NCI-H1417 treated with DMSO at 0.1 percent for 48 hours (cell line): Measurements from ENCODE around the gene CCDC74A.
"Not testable (repeated sequence)": the region's sequence is repeated elsewhere in the genome, so short reads cannot be mapped to it uniquely, and the experiment has no call there.

Source experiments
- DNase-seq: peaks from one replicate; lab custom pipeline; 2025; lab: John Stamatoyannopoulos, UW

Gene CCDC74A

DNA sequence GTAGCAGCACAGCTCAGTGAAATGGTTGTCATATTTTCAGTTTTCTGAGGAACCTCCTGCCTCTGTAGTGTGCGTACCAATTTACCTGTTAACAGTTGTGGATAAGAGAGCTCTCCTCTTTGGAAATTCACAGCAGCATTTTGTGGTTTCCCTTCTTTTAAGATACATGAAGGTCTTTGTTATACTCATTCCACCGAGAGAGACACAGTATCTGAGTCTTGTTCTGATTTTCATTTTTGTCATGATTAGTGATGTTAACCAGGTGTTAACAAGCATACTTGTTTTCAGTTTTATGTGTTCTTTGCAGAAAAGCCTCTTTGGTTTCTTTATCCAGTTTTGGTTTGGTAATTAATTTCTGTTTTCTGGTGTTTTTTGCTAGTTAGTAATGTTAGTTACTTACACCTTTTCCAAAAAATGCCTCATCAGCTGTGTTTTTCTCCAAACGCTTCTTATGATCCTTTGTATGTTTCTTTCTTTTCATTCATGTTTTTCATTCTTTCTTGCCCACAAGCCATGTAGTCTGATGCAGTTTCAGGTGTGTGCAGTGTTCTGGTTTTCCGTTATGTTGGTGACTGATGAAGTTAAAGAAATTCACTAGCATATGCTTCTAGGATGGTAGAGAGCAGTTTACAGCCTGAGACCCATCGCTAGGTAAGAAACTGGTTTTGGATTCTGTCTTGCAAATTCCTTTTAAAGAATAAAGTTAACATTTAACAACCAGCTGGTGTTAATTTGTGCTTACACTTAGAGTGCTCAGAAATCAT is 30.1 kb downstream of the CCDC74A start:
- no peak for DNase-seq

DNA sequence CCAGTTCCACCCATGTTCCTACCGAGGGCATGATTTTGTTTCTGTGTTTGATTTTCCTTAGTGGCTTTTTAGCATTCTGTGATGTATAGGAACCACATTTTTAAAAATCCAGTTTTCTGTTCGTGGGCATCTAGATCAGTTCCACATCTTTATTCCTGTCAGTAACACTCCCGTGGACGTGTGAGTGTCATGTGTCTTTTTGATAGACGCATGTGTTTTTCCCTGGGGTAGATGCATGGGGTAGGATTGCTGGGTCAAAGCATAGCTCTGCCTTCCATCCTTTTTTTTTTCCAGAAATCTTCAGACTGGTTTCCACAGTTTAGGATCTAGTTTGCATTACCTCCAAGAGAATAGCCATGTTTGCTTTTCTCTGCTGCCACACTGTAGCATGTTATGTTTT is 38.7 kb downstream of the CCDC74A start:
- no peak for DNase-seq

DNA sequence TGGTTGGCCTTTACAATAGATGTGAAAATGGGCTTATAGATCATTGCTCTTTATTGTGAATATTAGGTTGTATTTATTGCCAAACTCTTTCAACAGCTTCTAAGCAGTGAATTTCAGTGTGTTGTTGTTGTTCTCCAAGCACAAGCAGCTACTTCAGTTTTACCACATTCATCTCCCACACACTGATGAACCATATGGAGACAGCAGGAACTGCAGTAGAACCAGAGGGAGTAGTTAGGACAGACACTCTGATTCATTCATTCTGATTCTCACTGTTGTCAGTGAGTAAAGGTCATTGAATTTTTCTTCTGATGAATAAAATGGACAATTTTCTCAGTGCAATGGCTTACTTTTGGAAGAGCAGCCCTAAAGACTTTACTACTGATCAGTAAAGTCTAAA is 40.2 kb downstream of the CCDC74A start:
- no peak for DNase-seq

- not testable (repeated sequence) for DNase-seq
Measured at GRCh38 chr2:131568401-131568800, 40.7 kb downstream of the CCDC74A start.

- DNase-seq: no peak
Measured at GRCh38 chr2:131572175-131572574, 44.5 kb downstream of the CCDC74A start.

- no peak for DNase-seq
Measured at GRCh38 chr2:131577812-131578211, 50.1 kb downstream of the CCDC74A start.

- DNase-seq: no peak
Measured at GRCh38 chr2:131580187-131580586, 52.5 kb downstream of the CCDC74A start.
